A549 treated with CORT108297 at 1 μM for 4 hours (cell line): ENCODE data around the gene DESI1. TPM values are rescaled to one million over a fixed set of nuclear protein-coding genes. Genes with fewer than 3 reads are reported as not detected.

Source experiments
- total RNA-seq: library from RNA; stranded (reverse); fragments of 200-300 nt; extraction: Qiagen RNA extraction; gene quantifications from 5 replicates; pipeline ENCODE4 v1.2.3, GENCODE V29; 2022

The DESI1 gene
- 14.9 to 16.6 TPM (median 16.2 TPM) in 5 replicates for total RNA-seq

DNA sequence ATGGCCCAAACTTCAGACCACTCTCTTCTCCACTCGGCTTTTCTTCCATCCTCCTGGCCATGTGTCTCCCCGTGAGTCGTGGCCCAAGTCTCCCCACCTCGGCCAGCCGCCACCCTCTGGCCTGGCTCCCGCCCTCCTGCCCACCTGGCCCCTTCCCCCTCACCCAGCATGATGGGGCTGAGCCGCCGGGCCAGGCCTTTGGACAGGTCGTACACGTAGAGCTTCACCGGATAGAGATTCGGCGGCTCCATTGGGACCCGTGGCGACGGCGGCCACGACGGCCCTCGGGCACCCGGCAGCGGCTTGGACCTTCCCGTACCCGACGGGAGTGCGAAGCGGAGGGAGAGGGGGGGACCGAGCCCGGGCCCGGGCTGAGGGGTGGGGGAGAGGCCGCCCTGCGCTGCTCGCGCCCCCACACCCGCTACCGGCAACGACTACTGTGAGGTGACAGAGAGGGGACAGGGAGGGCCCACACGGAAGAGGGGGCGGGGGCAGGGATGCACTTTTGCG lies at the start of gene DESI1:
Gene DESI1, minus strand, starts transcription at position 455 of the 510 bp plus-strand sequence. Its CDS starts 204 bp downstream, at position 251.

DNA sequence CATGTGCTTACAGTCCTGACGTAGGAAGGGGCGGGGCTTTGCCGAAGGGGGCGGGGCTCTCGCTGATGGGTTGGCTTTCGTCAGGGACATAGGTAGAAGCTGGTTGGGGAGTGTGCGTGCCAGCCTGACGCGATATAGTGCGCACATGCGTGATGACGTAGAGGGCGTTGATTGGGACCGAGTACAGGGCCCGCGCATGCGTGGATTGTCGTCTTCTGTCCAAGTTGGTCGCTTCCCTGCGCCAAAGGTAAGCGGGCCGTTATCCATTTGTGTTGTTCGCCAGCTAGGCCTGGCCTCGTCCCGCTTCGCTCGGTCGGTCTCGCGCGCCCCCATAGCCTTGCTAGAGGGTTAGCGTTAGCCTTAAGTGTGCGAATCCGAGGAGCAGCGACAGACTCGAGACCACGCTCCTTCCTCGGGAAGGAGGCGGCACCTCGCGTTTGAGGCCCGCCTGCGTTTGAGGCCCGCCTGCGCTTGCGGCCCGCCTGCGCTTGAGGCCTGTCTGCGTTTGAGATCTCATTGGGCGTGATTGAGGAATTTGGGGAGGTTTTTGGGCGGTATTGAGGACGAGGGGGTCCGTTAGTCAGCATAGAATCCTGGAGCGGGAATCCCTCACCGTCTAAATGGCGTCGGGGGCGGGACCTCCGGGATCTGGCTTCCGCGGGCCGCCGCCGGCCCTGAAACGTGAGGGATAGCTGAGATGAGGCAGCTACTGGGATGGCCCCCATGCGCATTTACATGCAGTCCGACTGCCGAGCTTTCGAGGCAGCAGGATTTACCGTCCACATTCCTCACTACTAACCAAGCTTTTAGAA lies 462 bp upstream of the DESI1 start, which contains the start of gene XRCC6:
Gene XRCC6, plus strand, starts transcription at position 197 of the 812 bp plus-strand sequence. CDS start 710 bp downstream, outside the sequence.

DNA sequence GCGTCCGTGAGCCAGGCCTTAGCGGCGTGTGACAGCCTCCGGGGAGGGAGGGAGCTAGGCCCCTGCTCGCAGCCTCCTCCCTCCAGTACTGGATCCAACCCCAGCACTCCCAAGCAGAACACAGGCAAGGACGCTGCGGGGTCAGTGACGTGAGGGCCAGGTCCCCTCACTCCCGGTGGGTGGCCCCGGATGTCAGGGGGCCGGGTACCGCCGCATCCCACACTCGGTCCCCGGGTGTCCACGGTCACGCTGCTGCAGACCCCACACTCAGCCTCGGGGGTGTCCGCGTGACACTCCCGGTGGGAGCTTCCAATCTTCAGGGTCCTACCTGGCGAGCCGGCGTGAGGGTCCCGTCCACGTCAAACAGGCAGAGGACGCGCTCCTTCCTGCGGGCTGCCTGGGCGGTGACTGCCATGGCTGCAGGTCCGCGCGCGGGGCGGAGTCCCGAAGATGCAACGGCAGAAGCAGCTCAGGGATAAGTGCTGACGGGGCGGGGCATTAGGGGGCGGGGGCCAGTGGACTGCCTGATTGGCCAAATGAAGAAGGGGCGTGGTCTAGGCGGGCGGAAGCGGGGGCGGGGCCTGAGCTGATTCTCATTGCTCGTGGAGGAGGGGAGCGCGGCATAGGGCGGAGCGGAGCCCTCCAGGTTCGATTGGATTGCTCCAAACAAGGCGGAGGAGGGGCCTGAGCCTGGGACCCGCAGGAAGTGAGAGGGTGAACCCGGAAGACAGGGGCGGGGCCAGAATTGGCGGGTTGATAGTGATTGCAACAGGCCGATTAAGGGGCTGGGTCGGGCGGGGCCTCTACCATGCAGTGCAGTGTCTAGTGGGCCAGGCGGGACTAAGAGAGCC lies 31.2 kb downstream of the DESI1 start, which contains the start of gene PMM1:
Gene PMM1, minus strand, starts transcription at position 450 of the 851 bp plus-strand sequence. Its CDS starts 35 bp downstream, at position 415.

Other genes with a start within 250 kb of the DESI1 start
- gene TEF, start 239.1 kb downstream of the DESI1 start, total RNA-seq = 0.85 to 1.1 TPM (median 0.93 TPM) in 5 replicates
- 20.4 to 25.4 TPM (median 22.3 TPM) in 5 replicates for gene TOB2, start 174.2 kb downstream of the DESI1 start, total RNA-seq
- gene PHF5A, start 152.4 kb downstream of the DESI1 start, total RNA-seq = 63.1 to 79.2 TPM (median 66.3 TPM) in 5 replicates
- gene ACO2, start 151.9 kb downstream of the DESI1 start, total RNA-seq = 44.9 to 48.9 TPM (median 47.6 TPM) in 5 replicates
- gene POLR3H, start 76.6 kb downstream of the DESI1 start, total RNA-seq = 28.3 to 50.2 TPM (median 43.9 TPM) in 5 replicates
- 1.9 to 3.4 TPM (median 2.6 TPM) in 5 replicates for gene CSDC2, start 60.0 kb downstream of the DESI1 start, total RNA-seq
- 24.3 to 31.9 TPM (median 31.2 TPM) in 5 replicates for gene PMM1, start 31.2 kb downstream of the DESI1 start, total RNA-seq
- gene XRCC6, start 252 bp upstream of the DESI1 start, total RNA-seq = 287 to 354 TPM (median 296 TPM) in 5 replicates
- gene SNU13, start 67.8 kb upstream of the DESI1 start, total RNA-seq = 105 to 205 TPM (median 180 TPM) in 5 replicates
- 0.17 TPM in 1 of 5 replicates, not detected in the others for gene MEI1, start 78.5 kb upstream of the DESI1 start, total RNA-seq
- gene CCDC134, start 179.6 kb upstream of the DESI1 start, total RNA-seq = 3.4 to 4.6 TPM (median 3.6 TPM) in 5 replicates
- 22.1 to 33.4 TPM (median 29.8 TPM) in 5 replicates for gene SREBF2, start 212.1 kb upstream of the DESI1 start, total RNA-seq